ENCODE measurements around the gene CTSZ. TPM values are rescaled to one million over a fixed set of nuclear protein-coding genes. Genes with fewer than 3 reads are reported as not detected.

CTSZ gene
- total and polyA plus RNA-seq, 2 of the 8 experiments (the other 6 are each of a cell fraction or from before 2014, with no cell fraction given), result 32.8 to 34.0 TPM

- no peak overlapping the region for H3K27ac ChIP-seq (ENCODE audit: low read depth, low read length)
- no peak overlapping the region for H3K4me2 ChIP-seq (ENCODE audit: insufficient read depth in 1 of 2, low read depth in 2 of 2, low read length in 2 of 2)
- H4K20me1 ChIP-seq (replicated peaks in 1 of 2; ENCODE audit: control insufficient read depth in 1 of 2, insufficient read depth in 2 of 2, low read length in 2 of 2), result peaks cover 4 to 15% of the 10 kb centered on the region in 2 experiments
- H2BK12ac ChIP-seq (ENCODE audit: low read depth, low read length), result no peak overlapping the region
- no peaks in the 10 kb centered on the region for H3K9me3 ChIP-seq (ENCODE audit: insufficient read depth in 2 of 2, low read depth in 1 of 2, low read length in 1 of 2)
- no peaks in the 10 kb centered on the region for H3K27me3 ChIP-seq (replicated peaks in 1 of 4; ENCODE audit: control insufficient read depth in 3 of 4, extremely low read depth in 1 of 4, insufficient read depth in 3 of 4, low read length in 3 of 4)
- no peak overlapping the region for H3K14ac ChIP-seq (ENCODE audit: insufficient read length)
- H4K8ac ChIP-seq (ENCODE audit: extremely low read depth, insufficient read depth, low read length), result no peak overlapping the region
- POLR2A ChIA-PET (ENCODE audit: partially characterized antibody), result interaction anchor here (1.0 to 1.1 kb wide), 2 partner anchors 10 to 18 kb away, joined by 3 read pairs; no protein-coding TSS in a partner anchor
- H3K79me1 ChIP-seq (ENCODE audit: low read depth, low read length), result peaks cover 18% of the 10 kb centered on the region
- WGBS, 2 experiments (ENCODE audit: extremely low coverage in 1 of 2, insufficient coverage in 1 of 2, insufficient read length in 1 of 2, insufficient replicate concordance in 2 of 2, low coverage in 1 of 2, low lambda C conversion rate in 2 of 2, missing lambda C conversion rate in 1 of 2), result 96% methylated on average over 8 of the region's 8 CpGs; no CpG with 5 or more reads in 1 of the 2 experiments
- H3K79me2 ChIP-seq (ENCODE audit: control insufficient read depth in 1 of 2, insufficient read depth in 2 of 2, low read length in 2 of 2), result peaks cover 4 to 38% of the 10 kb centered on the region in 2 experiments
- peaks cover 33 to 54% (median 45%) of the 10 kb centered on the region in 4 experiments for H3K36me3 ChIP-seq (ENCODE audit: control insufficient read depth in 2 of 4, insufficient read depth in 4 of 4, low read length in 3 of 4)
- H2AFZ ChIP-seq (ENCODE audit: low read length), result no peak overlapping the region
- TF ChIP-seq POLR2A (IDR thresholded peaks at IDR 0.05; ENCODE audit: control extremely low read depth in 1 of 2, low read depth in 2 of 2, low read length in 2 of 2), result no peak
- no peak for TF ChIP-seq TBP (IDR thresholded peaks at IDR 0.05; ENCODE audit: low read depth, low read length)
- TF ChIP-seq FOSL1 (IDR thresholded peaks at IDR 0.05; ENCODE audit: insufficient read depth, low read depth, low read length), result no peak
- no peak for TF ChIP-seq JUND (IDR thresholded peaks at IDR 0.05; ENCODE audit: low read length)
- no peak for TF ChIP-seq NANOG (IDR thresholded peaks at IDR 0.05; ENCODE audit: insufficient read depth, low read depth, low read length, poor library complexity, severe bottlenecking)
- FAIRE-seq (no peak), DNase-seq (ENCODE audit: low read depth in 1 of 2, low spot score in 2 of 2) (no peak)
- H2BK15ac ChIP-seq (ENCODE audit: low read length), result no peak overlapping the region
- CTCF ChIA-PET (ENCODE audit: partially characterized antibody), result no interaction called here
- no peak overlapping the region for H3K4ac ChIP-seq (replicated peaks; ENCODE audit: insufficient read length, low read depth, low read length)
- no peak overlapping the region for H3K56ac ChIP-seq (replicated peaks; ENCODE audit: insufficient read length, low read depth, low read length)
- H2BK120ac ChIP-seq (replicated peaks; ENCODE audit: low read depth, low read length), result no peak overlapping the region
- H2BK5ac ChIP-seq (ENCODE audit: low read depth, low read length), result no peak overlapping the region
- no peak overlapping the region for H3K23ac ChIP-seq (ENCODE audit: insufficient read length)
- no peak overlapping the region for H4K5ac ChIP-seq (ENCODE audit: insufficient read length, low read depth, low read length)
- H3K23me2 ChIP-seq (ENCODE audit: low read depth, low read length), result no peaks in the 10 kb centered on the region
- H3K18ac ChIP-seq (ENCODE audit: extremely low read depth, low read length), result no peak overlapping the region
- H4K91ac ChIP-seq (replicated peaks; ENCODE audit: insufficient read length, low read length), result no peak overlapping the region
- H2AK5ac ChIP-seq (ENCODE audit: low read depth, low read length), result no peak overlapping the region
- H3K4me1 ChIP-seq (replicated peaks in 1 of 4; ENCODE audit: control insufficient read depth in 3 of 4, insufficient read depth in 4 of 4, low read length in 3 of 4), result no peaks in the 10 kb centered on the region
- no peak overlapping the region for H2BK20ac ChIP-seq (ENCODE audit: low read length)
- no peak overlapping the region for H3K4me3 ChIP-seq (ENCODE audit: extremely low read depth in 1 of 4, insufficient read depth in 2 of 4, low read depth in 3 of 4, low read length in 4 of 4)
- H3K9ac ChIP-seq (replicated peaks in 1 of 4; ENCODE audit: extremely low read depth in 1 of 4, low read depth in 3 of 4, low read length in 3 of 4), result no peak overlapping the region
Observed at GRCh38 chr20:58986968-58987517, 20.0 kb downstream of the CTSZ start.

All from H1 (cell line).